Neutrophil (primary cell): ENCODE measurements around the gene ABCB8.

ENCODE experiments used
- H3K27ac ChIP-seq: fragments of 200-600 bp; sonication (generic); 2 replicates; pipeline ENCODE4 v1.5.1; 2016; ENCODE audit warnings: mild to moderate bottlenecking, moderate library complexity
- H3K27me3 ChIP-seq: fragments of 200-600 bp; sonication (generic); 2 replicates; pipeline ENCODE4 v1.6.0; 2016; ENCODE audit warnings: mild to moderate bottlenecking
- H3K36me3 ChIP-seq: fragments of 200-600 bp; sonication (generic); 2 replicates; pipeline ENCODE4 v1.5.1; 2017
- H3K4me1 ChIP-seq, 2 experiments: fragments of 200-600 bp in 1 of 2; sonication (generic) in 1 of 2; 1 replicate in 1 of 2; 2 replicates in 1 of 2; pipeline versions ENCODE4 v1.5.1 to v1.6.1; 2013 to 2016; ENCODE audit warnings: low read depth in 1 of 2, low read length in 1 of 2, mild to moderate bottlenecking in 1 of 2, moderate library complexity in 1 of 2; ENCODE audit not compliant: control insufficient read depth in 1 of 2, insufficient read depth in 1 of 2
- H3K4me3 ChIP-seq, 2 experiments: fragments of 200-600 bp in 1 of 2; sonication (generic) in 1 of 2; 1 replicate in 1 of 2; 2 replicates in 1 of 2; pipeline ENCODE4 v1.5.1; 2013 to 2016; ENCODE audit warnings: low read depth in 1 of 2, low read length in 1 of 2, mild to moderate bottlenecking in 1 of 2, moderate library complexity in 1 of 2
- H3K9me3 ChIP-seq: fragments of 200-600 bp; sonication (generic); 2 replicates; pipeline ENCODE4 v1.5.1; 2016
- CTCF ChIP-seq: fragments of 200-600 bp; sonication (generic); IDR thresholded peaks from 2 replicates; pipeline ENCODE4 v1.5.1; 2016; ENCODE audit warnings: antibody characterized with exemption

ABCB8 gene

GRCh38 chr7:151088856-151089699 lies 60.8 kb downstream of the ABCB8 start:
- Histone ChIP-seq H3K27ac (peak overlapping the region; percentile 64), H3K4me3 (peak overlapping the region; percentile 62 to 79), H3K9me3 (no peaks in the 10 kb centered on the region), H3K4me1 (peaks cover 38 to 39% of the 10 kb centered on the region in 2 experiments), H3K36me3 (no peaks in the 10 kb centered on the region), H3K27me3 (peaks cover 49% of the 10 kb centered on the region)
- no peak for TF ChIP-seq CTCF

DNA sequence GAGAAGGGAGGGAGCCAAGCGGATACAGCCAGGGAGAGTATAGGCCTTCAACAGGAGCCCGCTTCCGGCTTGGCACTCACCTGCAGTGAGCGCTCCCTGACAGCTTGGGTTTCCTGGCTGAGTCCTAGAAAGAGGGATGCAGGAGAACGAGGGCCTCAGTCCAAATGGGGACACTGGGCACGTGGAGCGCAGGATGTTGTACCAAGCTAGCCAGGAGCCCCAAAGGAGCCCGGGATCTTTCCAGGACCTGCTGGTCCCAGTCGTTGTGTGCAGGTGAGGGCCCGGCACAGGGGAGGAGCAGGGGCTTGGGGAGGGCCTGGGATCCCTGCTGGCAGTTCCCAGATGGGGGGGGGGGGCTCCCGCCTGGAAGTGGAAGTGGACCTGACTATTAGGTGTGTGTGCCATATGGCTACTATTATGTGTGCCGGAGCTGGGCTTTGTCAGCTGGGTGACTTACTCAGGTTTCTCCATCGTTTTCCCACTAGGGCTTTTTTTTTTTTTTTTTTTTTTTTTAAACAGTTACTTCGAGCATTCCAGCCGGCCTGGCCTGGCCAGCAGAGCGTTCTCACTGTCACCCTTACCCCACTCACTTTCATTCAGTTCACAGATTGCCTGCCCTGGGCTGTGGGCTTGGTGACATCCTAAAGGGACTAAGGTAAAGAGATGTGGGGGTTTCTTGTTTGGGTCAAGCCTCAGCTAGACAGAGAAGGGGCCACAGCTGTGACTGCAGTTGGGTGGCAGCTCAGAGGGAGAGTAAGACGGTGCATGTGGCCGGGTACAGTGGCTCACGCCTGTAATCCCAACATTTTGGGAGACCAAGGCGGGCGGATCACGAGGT lies 61.9 kb downstream of the ABCB8 start:
- H3K27me3 ChIP-seq, result peaks cover 38% of the 10 kb centered on the region
- peak overlapping the region; percentile 64 for H3K27ac ChIP-seq
- peaks cover 38 to 39% of the 10 kb centered on the region in 2 experiments for H3K4me1 ChIP-seq
- peak overlapping the region in 1 of 2 experiments; percentile 62 for H3K4me3 ChIP-seq
- no peak for TF ChIP-seq CTCF
- no peaks in the 10 kb centered on the region for H3K9me3 ChIP-seq
- H3K36me3 ChIP-seq, result no peaks in the 10 kb centered on the region

- no peak overlapping the region for H3K27ac ChIP-seq
- H3K9me3 ChIP-seq, result no peaks in the 10 kb centered on the region
- H3K4me1 ChIP-seq, result peaks cover 32 to 33% of the 10 kb centered on the region in 2 experiments
- no peak for TF ChIP-seq CTCF
- H3K27me3 ChIP-seq, result peaks cover 29% of the 10 kb centered on the region
- H3K36me3 ChIP-seq, result no peaks in the 10 kb centered on the region
- no peak overlapping the region for H3K4me3 ChIP-seq
Measured at GRCh38 chr7:151091003-151091402, 62.8 kb downstream of the ABCB8 start.

- peaks cover 31 to 33% of the 10 kb centered on the region in 2 experiments for H3K4me1 ChIP-seq
- no peak overlapping the region for H3K27ac ChIP-seq
- H3K9me3 ChIP-seq, result no peaks in the 10 kb centered on the region
- no peaks in the 10 kb centered on the region for H3K36me3 ChIP-seq
- H3K4me3 ChIP-seq, result no peak overlapping the region
- H3K27me3 ChIP-seq, result peaks cover 29% of the 10 kb centered on the region
- TF ChIP-seq CTCF, result no peak
Measured at GRCh38 chr7:151091431-151091830, 63.2 kb downstream of the ABCB8 start.

- H3K36me3 ChIP-seq, result no peaks in the 10 kb centered on the region
- H3K27ac ChIP-seq, result no peak overlapping the region
- no peak for TF ChIP-seq CTCF
- H3K9me3 ChIP-seq, result no peaks in the 10 kb centered on the region
- H3K27me3 ChIP-seq, result peaks cover 26% of the 10 kb centered on the region
- H3K4me1 ChIP-seq, result peaks cover 29 to 30% of the 10 kb centered on the region in 2 experiments
- H3K4me3 ChIP-seq, result no peak overlapping the region
Measured at GRCh38 chr7:151091988-151092387, 63.7 kb downstream of the ABCB8 start.
